DMS153 (cell line): ENCODE measurements around the gene POLA1.

ENCODE experiments used
- DNase-seq: peaks from one replicate; lab custom pipeline; 2025; lab: John Stamatoyannopoulos, UW

Gene POLA1

GRCh38 chrX:25028726-25029125 lies 335.0 kb downstream of the POLA1 start:
- no peak for DNase-seq

GRCh38 chrX:25029288-25029825 lies 335.6 kb downstream of the POLA1 start:
- DNase-seq: no peak

- DNase-seq: no peak
These were observed 341.2 kb downstream of the POLA1 start for GRCh38 chrX:25034889-25035288.

- DNase-seq: no peak
These were observed 345.3 kb downstream of the POLA1 start for GRCh38 chrX:25039036-25039435.

GRCh38 chrX:25043192-25043591 lies 349.5 kb downstream of the POLA1 start:
- DNase-seq: no peak
